Measurements from ENCODE around the gene FANCC. TPM values are rescaled to one million over a fixed set of nuclear protein-coding genes. Genes with fewer than 3 reads are reported as not detected.

The FANCC gene
- total and polyA plus RNA-seq, 2 of the 8 experiments (the other 6 are each of a cell fraction or from before 2014, with no cell fraction given): 7.8 to 15.2 TPM

DNA sequence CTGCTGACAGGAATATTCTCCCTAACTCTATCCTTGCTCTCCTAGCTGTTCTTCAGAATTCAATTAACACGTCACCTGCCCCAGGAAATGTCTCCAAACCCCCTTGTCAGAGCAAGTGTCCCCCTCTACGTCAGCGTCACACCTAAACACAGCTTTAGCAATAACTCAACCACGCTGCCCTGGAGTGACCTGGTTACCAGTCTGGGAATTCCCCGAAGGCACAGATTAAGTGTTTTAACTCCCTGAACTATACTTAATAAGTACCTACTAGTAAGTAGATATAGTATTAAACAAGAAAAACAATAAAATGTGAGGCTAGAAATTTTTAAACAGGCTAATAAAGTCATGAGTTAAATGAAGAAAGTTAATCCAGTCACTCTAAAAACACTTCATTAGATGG lies 78.4 kb downstream of the FANCC start:
- no peak for DNase-seq (ENCODE audit: low read depth in 1 of 2, low spot score in 2 of 2)
- no peak for FAIRE-seq
- 92% methylated on average over 5 of the region's 5 CpGs; no CpG with 5 or more reads in 1 of the 2 experiments for WGBS, 2 experiments (ENCODE audit: extremely low coverage in 1 of 2, insufficient coverage in 1 of 2, insufficient read length in 1 of 2, insufficient replicate concordance in 2 of 2, low coverage in 1 of 2, low lambda C conversion rate in 2 of 2, missing lambda C conversion rate in 1 of 2)
- H2BK120ac ChIP-seq (replicated peaks; ENCODE audit: low read depth, low read length): no peak overlapping the region
- ChIA-PET CTCF (ENCODE audit: partially characterized antibody) (interaction anchor here (1.0 to 1.4 kb wide), 3 partner anchors 12 to 22 kb away, joined by 3 to 5 read pairs (median 3); no protein-coding TSS in a partner anchor), POLR2A (ENCODE audit: partially characterized antibody) (no interaction called here)
- no peak overlapping the region for H2BK12ac ChIP-seq (ENCODE audit: low read depth, low read length)
- H2BK5ac ChIP-seq (ENCODE audit: low read depth, low read length): no peak overlapping the region
- no peak overlapping the region for H3K4me2 ChIP-seq (ENCODE audit: insufficient read depth in 1 of 2, low read depth in 2 of 2, low read length in 2 of 2)
- H3K23ac ChIP-seq (ENCODE audit: insufficient read length): no peak overlapping the region
- no peak overlapping the region for H2AK5ac ChIP-seq (ENCODE audit: low read depth, low read length)
- TF ChIP-seq PHF8 (conservative IDR thresholded peaks at IDR 0.05; ENCODE audit: low read depth, low read length): no peak
- no peak for TF ChIP-seq BRCA1 (IDR thresholded peaks at IDR 0.05; ENCODE audit: low read depth, low read length)
- no peak for TF ChIP-seq CREB1 (IDR thresholded peaks at IDR 0.05)
- TF ChIP-seq POU5F1 (IDR thresholded peaks at IDR 0.05; ENCODE audit: low read depth, low read length): no peak
- TF ChIP-seq SAP30 (IDR thresholded peaks at IDR 0.05; ENCODE audit: insufficient read depth, insufficient replicate concordance, low read length): no peak
- TF ChIP-seq SIN3A (conservative IDR thresholded peaks at IDR 0.05 in 1 of 2, IDR thresholded peaks at IDR 0.05 in 1 of 2; ENCODE audit: low read depth in 1 of 2, low read length in 2 of 2): no peak
- H3K27ac ChIP-seq (ENCODE audit: low read depth, low read length): no peak overlapping the region
- no peak overlapping the region for H3K56ac ChIP-seq (replicated peaks; ENCODE audit: insufficient read length, low read depth, low read length)
- no peak overlapping the region for H4K5ac ChIP-seq (ENCODE audit: insufficient read length, low read depth, low read length)
- no peaks in the 10 kb centered on the region for H3K36me3 ChIP-seq (ENCODE audit: control insufficient read depth in 2 of 4, insufficient read depth in 4 of 4, low read length in 3 of 4)
- H3K4me1 ChIP-seq (replicated peaks in 1 of 4; ENCODE audit: control insufficient read depth in 3 of 4, insufficient read depth in 4 of 4, low read length in 3 of 4): no peaks in the 10 kb centered on the region
- H2AFZ ChIP-seq (ENCODE audit: low read length): no peak overlapping the region
- H4K8ac ChIP-seq (ENCODE audit: extremely low read depth, insufficient read depth, low read length): no peak overlapping the region
- no peaks in the 10 kb centered on the region for H3K27me3 ChIP-seq (replicated peaks in 1 of 4; ENCODE audit: control insufficient read depth in 3 of 4, extremely low read depth in 1 of 4, insufficient read depth in 3 of 4, low read length in 3 of 4)
- no peaks in the 10 kb centered on the region for H3K9me3 ChIP-seq (ENCODE audit: insufficient read depth in 2 of 2, low read depth in 1 of 2, low read length in 1 of 2)
- H4K20me1 ChIP-seq (replicated peaks in 1 of 2; ENCODE audit: control insufficient read depth in 1 of 2, insufficient read depth in 2 of 2, low read length in 2 of 2): peaks cover 0 to 3% of the 10 kb centered on the region in 2 experiments
- no peaks in the 10 kb centered on the region for H3K79me2 ChIP-seq (ENCODE audit: control insufficient read depth in 1 of 2, insufficient read depth in 2 of 2, low read length in 2 of 2)
- H3K18ac ChIP-seq (ENCODE audit: extremely low read depth, low read length): no peak overlapping the region
- no peak overlapping the region for H3K14ac ChIP-seq (ENCODE audit: insufficient read length)
- no peak overlapping the region for H3K4me3 ChIP-seq (ENCODE audit: extremely low read depth in 1 of 4, insufficient read depth in 2 of 4, low read depth in 3 of 4, low read length in 4 of 4)
- H3K9ac ChIP-seq (replicated peaks in 1 of 4; ENCODE audit: extremely low read depth in 1 of 4, low read depth in 3 of 4, low read length in 3 of 4): no peak overlapping the region
- no peak overlapping the region for H3K4ac ChIP-seq (replicated peaks; ENCODE audit: insufficient read length, low read depth, low read length)
- H2BK20ac ChIP-seq (ENCODE audit: low read length): no peak overlapping the region
- no peak overlapping the region for H2BK15ac ChIP-seq (ENCODE audit: low read length)
- H3K79me1 ChIP-seq (ENCODE audit: low read depth, low read length): no peaks in the 10 kb centered on the region
- H4K91ac ChIP-seq (replicated peaks; ENCODE audit: insufficient read length, low read length): no peak overlapping the region
- no peaks in the 10 kb centered on the region for H3K23me2 ChIP-seq (ENCODE audit: low read depth, low read length)
